Endodermal cell (in vitro differentiated cells): ENCODE results near the gene WDR43. TPM values are rescaled to one million over a fixed set of nuclear protein-coding genes. Genes with fewer than 3 reads are reported as not detected.

Source experiments
- DNase-seq: peaks from one replicate; pipeline ENCODE4 v3.0.0-alpha.2; 2017
- H3K27ac ChIP-seq: 2 replicates; pipeline ENCODE4 v1.5.1; 2013; ENCODE audit warnings: mild to moderate bottlenecking, low read depth, low read length, moderate library complexity
- H3K27me3 ChIP-seq: 2 replicates; pipeline ENCODE4 v1.6.1; 2013; ENCODE audit warnings: mild to moderate bottlenecking, low read length, moderate library complexity; ENCODE audit not compliant: insufficient read depth, control insufficient read depth, poor library complexity, severe bottlenecking
- H3K36me3 ChIP-seq: 2 replicates; pipeline ENCODE4 v1.7.0; 2013; ENCODE audit warnings: mild to moderate bottlenecking, low read length, moderate library complexity; ENCODE audit not compliant: control insufficient read depth, insufficient read depth
- H3K4me1 ChIP-seq: one replicate; pipeline ENCODE4 v1.7.0; 2013; ENCODE audit warnings: low read length; ENCODE audit not compliant: control insufficient read depth, insufficient read depth
- H3K4me3 ChIP-seq: 2 replicates; pipeline ENCODE4 v1.5.1; 2013; ENCODE audit warnings: mild to moderate bottlenecking, low read length, moderate library complexity
- H3K9ac ChIP-seq: 2 replicates; pipeline ENCODE4 v1.6.1; 2013; ENCODE audit warnings: mild to moderate bottlenecking, low read length, moderate library complexity; ENCODE audit not compliant: poor library complexity, severe bottlenecking; ENCODE audit errors: extremely low read depth
- H3K9me3 ChIP-seq: 2 replicates; pipeline ENCODE4 v1.6.1; 2013; ENCODE audit warnings: mild to moderate bottlenecking, low read length, moderate library complexity; ENCODE audit not compliant: control insufficient read depth
- H3K27ac Mint-ChIP-seq: 2 replicates; pipeline ENCODE4 v1.8.0; 2020; ENCODE audit warnings: mixed read lengths
- H3K27me3 Mint-ChIP-seq: 2 replicates; pipeline ENCODE4 v1.8.0; 2021; ENCODE audit warnings: mild to moderate bottlenecking, mixed read lengths; ENCODE audit not compliant: insufficient read depth
- H3K36me3 Mint-ChIP-seq: 2 replicates; pipeline ENCODE4 v1.8.0; 2020; ENCODE audit warnings: low read depth, mixed read lengths
- H3K4me1 Mint-ChIP-seq: 2 replicates; pipeline ENCODE4 v1.8.0; 2020; ENCODE audit warnings: mixed read lengths
- H3K4me3 Mint-ChIP-seq: 2 replicates; pipeline ENCODE4 v1.8.0; 2020; ENCODE audit warnings: mild to moderate bottlenecking, moderate library complexity, mixed read lengths
- H3K9me3 Mint-ChIP-seq: 2 replicates; pipeline ENCODE4 v1.8.0; 2020; ENCODE audit warnings: mild to moderate bottlenecking, mixed read lengths
- CTCF ChIP-seq: fragments of 200-600 bp; sonication (generic); conservative IDR thresholded peaks from 2 replicates; pipeline ENCODE4 v1.5.0; 2021; ENCODE audit warnings: antibody characterized with exemption, mild to moderate bottlenecking
- WGBS, 2 experiments: methylation state at CpG; one replicate each; pipeline versions ENCODE4 v1.1.5 to v1.1.7; 2013; ENCODE audit warnings: missing lambda C conversion rate in 2 of 2, mixed read lengths in 1 of 2; ENCODE audit not compliant: insufficient coverage in 1 of 2, insufficient read length in 1 of 2; 5-methylcytosine and 5-hydroxymethylcytosine counted together
- total RNA-seq, 2 donors: library from RNA; stranded (reverse); fragmentation: NEBNext Ultra II Directional in 1 of 2; extraction: Animal tissue kit (Norgen Biotek cat#: 25700) in 1 of 2; gene quantifications; 2 replicates in 1 of 2; 3 replicates in 1 of 2; pipeline ENCODE4 v1.2.1, GENCODE V29; 2021

Gene WDR43
- total RNA-seq, 2 donors from 2014 or later, result 64.3 to 77.7 TPM

GRCh38 chr2:28927469-28927868, 33.0 kb downstream of the WDR43 start:
- no peak overlapping the region for H3K9ac ChIP-seq
- H3K4me3 ChIP-seq, result no peak overlapping the region
- Mint-ChIP-seq H3K27ac (peak overlapping the region; percentile 15), H3K9me3 (no peaks in the 10 kb centered on the region), H3K4me3 (no peak overlapping the region), H3K27me3 (no peaks in the 10 kb centered on the region), H3K36me3 (peaks cover 87% of the 10 kb centered on the region), H3K4me1 (no peaks in the 10 kb centered on the region)
- TF ChIP-seq CTCF, result no peak
- no peak for DNase-seq
- no peak overlapping the region for H3K27ac ChIP-seq
- peaks cover 96% of the 10 kb centered on the region for H3K36me3 ChIP-seq
- H3K9me3 ChIP-seq, result no peaks in the 10 kb centered on the region
- no peaks in the 10 kb centered on the region for H3K4me1 ChIP-seq
- no peaks in the 10 kb centered on the region for H3K27me3 ChIP-seq
- 97% methylated on average over 2 of the region's 2 CpGs; no CpG with 5 or more reads in 1 of the 2 experiments for WGBS, 2 experiments

- Mint-ChIP-seq H3K4me3 (no peak overlapping the region), H3K36me3 (peaks cover 85% of the 10 kb centered on the region), H3K27ac (peak overlapping the region; percentile 15), H3K4me1 (no peaks in the 10 kb centered on the region), H3K9me3 (no peaks in the 10 kb centered on the region), H3K27me3 (no peaks in the 10 kb centered on the region)
- Histone ChIP-seq H3K27me3 (no peaks in the 10 kb centered on the region), H3K4me3 (no peak overlapping the region), H3K9me3 (no peaks in the 10 kb centered on the region), H3K36me3 (peaks cover 96% of the 10 kb centered on the region), H3K4me1 (no peaks in the 10 kb centered on the region), H3K27ac (no peak overlapping the region), H3K9ac (no peak overlapping the region)
- DNase-seq, result no peak
- WGBS, 2 experiments, result 93 to 100% methylated on average over 1 of the region's 1 CpG
- TF ChIP-seq CTCF, result no peak
Observed at GRCh38 chr2:28927878-28928277, 33.4 kb downstream of the WDR43 start.

- Mint-ChIP-seq H3K4me3 (no peak overlapping the region), H3K4me1 (no peaks in the 10 kb centered on the region), H3K36me3 (peaks cover 79% of the 10 kb centered on the region), H3K27ac (no peak overlapping the region), H3K9me3 (no peaks in the 10 kb centered on the region), H3K27me3 (no peaks in the 10 kb centered on the region)
- 96% methylated on average over 3 of the region's 4 CpGs; no CpG with 5 or more reads in 1 of the 2 experiments for WGBS, 2 experiments
- no peak for TF ChIP-seq CTCF
- no peak overlapping the region for H3K4me3 ChIP-seq
- H3K9ac ChIP-seq, result no peak overlapping the region
- peaks cover 95% of the 10 kb centered on the region for H3K36me3 ChIP-seq
- H3K27ac ChIP-seq, result no peak overlapping the region
- DNase-seq, result no peak
- no peaks in the 10 kb centered on the region for H3K27me3 ChIP-seq
- H3K4me1 ChIP-seq, result no peaks in the 10 kb centered on the region
- no peaks in the 10 kb centered on the region for H3K9me3 ChIP-seq
Observed at GRCh38 chr2:28929581-28929980, 35.1 kb downstream of the WDR43 start.
